ENCODE data around the gene SH3BP4.

Gene SH3BP4

GRCh38 chr2:234919711-234920110 is 32.1 kb upstream of the SH3BP4 start:
- H3K9me3 ChIP-seq (ENCODE audit: control insufficient read depth, low read length) = no peaks in the 10 kb centered on the region
- no peaks in the 10 kb centered on the region for H3K36me3 ChIP-seq (ENCODE audit: control insufficient read depth, insufficient read depth, low read length)
- H3K4me3 ChIP-seq (ENCODE audit: extremely low read depth, insufficient read depth, low read length, poor library complexity, severe bottlenecking) = no peak overlapping the region
- 100% methylated on average over 2 to 3 of the region's 3 CpGs for WGBS, 2 experiments (ENCODE audit: insufficient coverage in 2 of 2)
- H3K4me1 ChIP-seq (ENCODE audit: control insufficient read depth, insufficient read depth, low read length, poor library complexity, severe bottlenecking) = peaks cover 9% of the 10 kb centered on the region
- no peak overlapping the region for H3K27ac ChIP-seq (ENCODE audit: low read depth, low read length, severe bottlenecking)

- H3K27ac ChIP-seq (ENCODE audit: low read depth, low read length, severe bottlenecking) = no peak overlapping the region
- WGBS, 2 experiments (ENCODE audit: insufficient coverage in 2 of 2) = no CpG with 5 or more reads among the region's 2 CpGs
- no peaks in the 10 kb centered on the region for H3K9me3 ChIP-seq (ENCODE audit: control insufficient read depth, low read length)
- H3K36me3 ChIP-seq (ENCODE audit: control insufficient read depth, insufficient read depth, low read length) = no peaks in the 10 kb centered on the region
- H3K4me3 ChIP-seq (ENCODE audit: extremely low read depth, insufficient read depth, low read length, poor library complexity, severe bottlenecking) = no peak overlapping the region
- H3K4me1 ChIP-seq (ENCODE audit: control insufficient read depth, insufficient read depth, low read length, poor library complexity, severe bottlenecking) = peaks cover 9% of the 10 kb centered on the region
Measured at GRCh38 chr2:234920836-234921235, 31.0 kb upstream of the SH3BP4 start.

GRCh38 chr2:234929002-234929401 is 22.8 kb upstream of the SH3BP4 start:
- no peak overlapping the region for H3K4me3 ChIP-seq (ENCODE audit: extremely low read depth, insufficient read depth, low read length, poor library complexity, severe bottlenecking)
- H3K9me3 ChIP-seq (ENCODE audit: control insufficient read depth, low read length) = no peaks in the 10 kb centered on the region
- no peaks in the 10 kb centered on the region for H3K36me3 ChIP-seq (ENCODE audit: control insufficient read depth, insufficient read depth, low read length)
- WGBS, 2 experiments (ENCODE audit: insufficient coverage in 2 of 2) = 92 to 94% methylated on average over 10 to 11 of the region's 11 CpGs
- peaks cover 5% of the 10 kb centered on the region for H3K4me1 ChIP-seq (ENCODE audit: control insufficient read depth, insufficient read depth, low read length, poor library complexity, severe bottlenecking)
- H3K27ac ChIP-seq (ENCODE audit: low read depth, low read length, severe bottlenecking) = no peak overlapping the region

DNA sequence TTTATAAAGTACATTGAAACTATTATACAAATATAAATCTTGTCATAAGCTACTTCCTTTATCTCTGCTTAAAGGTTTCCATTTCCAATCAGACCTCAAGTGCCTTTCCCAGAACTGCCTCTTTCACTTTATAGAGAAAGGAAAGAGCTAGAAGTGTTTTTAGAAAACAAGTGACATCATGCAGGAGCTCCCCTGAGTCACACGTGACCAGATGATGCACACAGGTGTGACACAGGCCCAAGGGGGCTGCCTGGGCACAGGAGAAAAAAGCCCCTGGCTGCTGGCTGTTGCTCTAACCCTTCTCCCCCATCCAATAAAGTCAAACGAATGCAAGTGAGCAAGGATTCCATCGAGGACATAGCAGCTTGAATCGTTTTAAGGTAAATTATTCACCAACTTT is 21.4 kb upstream of the SH3BP4 start:
- H3K4me3 ChIP-seq (ENCODE audit: extremely low read depth, insufficient read depth, low read length, poor library complexity, severe bottlenecking) = no peak overlapping the region
- WGBS, 2 experiments (ENCODE audit: insufficient coverage in 2 of 2) = 85 to 86% methylated on average over 4 of the region's 4 CpGs
- H3K9me3 ChIP-seq (ENCODE audit: control insufficient read depth, low read length) = no peaks in the 10 kb centered on the region
- H3K4me1 ChIP-seq (ENCODE audit: control insufficient read depth, insufficient read depth, low read length, poor library complexity, severe bottlenecking) = peaks cover 5% of the 10 kb centered on the region
- H3K36me3 ChIP-seq (ENCODE audit: control insufficient read depth, insufficient read depth, low read length) = no peaks in the 10 kb centered on the region
- no peak overlapping the region for H3K27ac ChIP-seq (ENCODE audit: low read depth, low read length, severe bottlenecking)

GRCh38 chr2:234931371-234931770 is 20.4 kb upstream of the SH3BP4 start:
- no peaks in the 10 kb centered on the region for H3K36me3 ChIP-seq (ENCODE audit: control insufficient read depth, insufficient read depth, low read length)
- H3K9me3 ChIP-seq (ENCODE audit: control insufficient read depth, low read length) = no peaks in the 10 kb centered on the region
- H3K4me1 ChIP-seq (ENCODE audit: control insufficient read depth, insufficient read depth, low read length, poor library complexity, severe bottlenecking) = peaks cover 5% of the 10 kb centered on the region
- H3K4me3 ChIP-seq (ENCODE audit: extremely low read depth, insufficient read depth, low read length, poor library complexity, severe bottlenecking) = no peak overlapping the region
- WGBS, 2 experiments (ENCODE audit: insufficient coverage in 2 of 2) = 90 to 100% methylated on average over 1 of the region's 2 CpGs
- H3K27ac ChIP-seq (ENCODE audit: low read depth, low read length, severe bottlenecking) = no peak overlapping the region

DNA sequence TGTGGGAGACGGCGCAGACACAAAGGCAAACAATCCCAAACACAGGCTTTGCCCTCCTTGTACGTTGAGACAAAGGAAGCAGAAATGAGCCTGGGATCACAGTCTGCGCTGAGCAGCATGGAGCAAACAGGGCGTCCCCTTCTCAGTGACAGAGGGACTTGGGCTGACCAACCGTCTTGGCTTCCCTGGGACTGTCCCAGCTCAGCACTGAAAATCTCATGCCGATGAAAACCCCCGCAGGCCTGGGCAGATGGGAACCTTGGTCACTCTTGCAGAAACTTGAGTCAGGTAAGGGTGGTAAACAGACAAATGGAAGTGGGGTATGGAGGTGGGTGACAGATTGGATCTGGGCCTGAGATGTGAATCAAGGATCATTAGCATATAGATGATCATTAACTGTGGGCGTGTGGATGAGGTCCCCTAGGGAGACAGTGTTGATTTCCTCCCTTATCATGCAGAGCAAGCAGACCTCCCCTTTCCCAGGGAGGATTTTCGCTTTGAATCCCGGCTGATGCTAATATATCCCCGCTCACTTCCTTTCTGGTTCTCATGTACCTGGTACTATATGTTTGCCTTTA is 19.1 kb upstream of the SH3BP4 start:
- H3K27ac ChIP-seq (ENCODE audit: low read depth, low read length, severe bottlenecking) = peak overlapping the region; percentile 41

GRCh38 chr2:234935311-234935710 is 16.5 kb upstream of the SH3BP4 start:
- no peaks in the 10 kb centered on the region for H3K9me3 ChIP-seq (ENCODE audit: control insufficient read depth, low read length)
- no peak overlapping the region for H3K4me3 ChIP-seq (ENCODE audit: extremely low read depth, insufficient read depth, low read length, poor library complexity, severe bottlenecking)
- H3K27ac ChIP-seq (ENCODE audit: low read depth, low read length, severe bottlenecking) = no peak overlapping the region
- 83 to 86% methylated on average over 2 to 5 of the region's 5 CpGs for WGBS, 2 experiments (ENCODE audit: insufficient coverage in 2 of 2)
- H3K36me3 ChIP-seq (ENCODE audit: control insufficient read depth, insufficient read depth, low read length) = no peaks in the 10 kb centered on the region
- H3K4me1 ChIP-seq (ENCODE audit: control insufficient read depth, insufficient read depth, low read length, poor library complexity, severe bottlenecking) = peaks cover 10% of the 10 kb centered on the region

More for the DNA sequence above, 19.1 kb upstream of the SH3BP4 start:
- Histone ChIP-seq H3K9me3 (ENCODE audit: control insufficient read depth, low read length) (no peaks in the 10 kb centered on the region), H3K36me3 (ENCODE audit: control insufficient read depth, insufficient read depth, low read length) (no peaks in the 10 kb centered on the region), H3K4me3 (ENCODE audit: extremely low read depth, insufficient read depth, low read length, poor library complexity, severe bottlenecking) (no peak overlapping the region), H3K4me1 (ENCODE audit: control insufficient read depth, insufficient read depth, low read length, poor library complexity, severe bottlenecking) (peaks cover 5% of the 10 kb centered on the region)
- WGBS, 2 experiments (ENCODE audit: insufficient coverage in 2 of 2) = 32 to 51% methylated on average over 7 to 9 of the region's 12 CpGs

DNA sequence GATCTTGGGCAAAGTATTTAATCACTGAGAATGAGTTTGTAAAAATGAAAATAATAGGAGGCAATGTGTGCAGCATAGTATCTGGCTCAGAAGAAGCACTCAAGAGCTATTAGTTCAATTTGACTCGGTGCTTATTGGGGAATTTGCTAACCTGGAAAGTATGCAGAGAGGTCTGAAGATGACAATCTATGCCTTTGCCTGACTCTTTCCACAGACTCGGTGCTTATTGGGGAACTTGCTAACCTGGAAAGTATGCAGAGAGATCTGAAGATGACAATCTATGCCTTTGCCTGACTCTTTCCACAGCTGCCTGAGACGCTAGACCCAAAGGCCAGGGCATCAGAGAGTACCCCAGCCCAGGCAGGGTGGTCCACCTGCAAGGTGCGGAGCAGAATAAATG is 12.2 kb upstream of the SH3BP4 start:
- Histone ChIP-seq H3K4me1 (ENCODE audit: control insufficient read depth, insufficient read depth, low read length, poor library complexity, severe bottlenecking) (peaks cover 4% of the 10 kb centered on the region), H3K4me3 (ENCODE audit: extremely low read depth, insufficient read depth, low read length, poor library complexity, severe bottlenecking) (no peak overlapping the region), H3K27ac (ENCODE audit: low read depth, low read length, severe bottlenecking) (no peak overlapping the region), H3K9me3 (ENCODE audit: control insufficient read depth, low read length) (peaks cover 4% of the 10 kb centered on the region), H3K36me3 (ENCODE audit: control insufficient read depth, insufficient read depth, low read length) (no peaks in the 10 kb centered on the region)
- WGBS, 2 experiments (ENCODE audit: insufficient coverage in 2 of 2) = 80% methylated on average over 3 of the region's 4 CpGs

DNA sequence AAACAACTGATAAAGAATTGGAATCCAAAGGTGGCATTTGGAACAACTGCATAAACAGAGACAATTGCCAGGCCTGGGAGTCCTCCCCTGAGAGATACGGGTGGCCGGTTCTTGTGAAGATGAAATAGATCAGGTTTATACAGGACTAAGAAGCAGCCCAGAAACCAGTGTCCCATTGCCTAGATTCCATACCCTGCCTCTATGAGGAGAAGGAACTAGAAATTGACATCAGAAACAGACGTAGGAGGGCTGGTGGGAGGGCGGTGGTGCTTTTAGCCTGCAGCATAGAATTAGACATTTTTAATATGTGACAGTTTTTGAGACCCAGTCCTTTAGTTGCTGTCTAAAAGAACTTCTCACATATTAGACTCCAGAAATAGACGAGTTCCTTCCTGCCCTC is 11.8 kb upstream of the SH3BP4 start:
- H3K27ac ChIP-seq (ENCODE audit: low read depth, low read length, severe bottlenecking) = no peak overlapping the region
- peaks cover 4% of the 10 kb centered on the region for H3K9me3 ChIP-seq (ENCODE audit: control insufficient read depth, low read length)
- H3K4me1 ChIP-seq (ENCODE audit: control insufficient read depth, insufficient read depth, low read length, poor library complexity, severe bottlenecking) = peaks cover 4% of the 10 kb centered on the region
- 89 to 96% methylated on average over 3 of the region's 5 CpGs for WGBS, 2 experiments (ENCODE audit: insufficient coverage in 2 of 2)
- H3K4me3 ChIP-seq (ENCODE audit: extremely low read depth, insufficient read depth, low read length, poor library complexity, severe bottlenecking) = no peak overlapping the region
- H3K36me3 ChIP-seq (ENCODE audit: control insufficient read depth, insufficient read depth, low read length) = no peaks in the 10 kb centered on the region

DNA sequence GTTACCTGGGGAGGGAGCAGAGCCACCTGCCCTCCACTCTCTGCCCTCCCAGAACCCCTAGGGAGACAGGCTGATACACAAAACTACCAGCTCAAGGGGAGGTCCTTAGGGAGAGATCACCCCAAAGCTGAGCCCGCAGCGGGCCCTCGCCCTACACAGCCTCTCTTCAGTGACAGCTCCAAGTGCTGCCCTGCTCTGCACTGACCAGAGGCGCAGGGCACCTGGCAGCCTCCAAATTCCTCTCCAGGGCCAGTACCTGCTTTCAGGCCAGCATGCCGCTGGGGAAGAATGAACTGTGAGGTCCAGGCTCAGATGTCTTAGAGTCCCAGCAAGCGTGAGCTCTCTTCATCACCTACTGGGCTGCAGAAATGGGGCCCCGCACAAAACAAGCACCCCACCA is 11.3 kb upstream of the SH3BP4 start:
- peaks cover 4% of the 10 kb centered on the region for H3K9me3 ChIP-seq (ENCODE audit: control insufficient read depth, low read length)
- H3K36me3 ChIP-seq (ENCODE audit: control insufficient read depth, insufficient read depth, low read length) = no peaks in the 10 kb centered on the region
- no peak overlapping the region for H3K4me3 ChIP-seq (ENCODE audit: extremely low read depth, insufficient read depth, low read length, poor library complexity, severe bottlenecking)
- WGBS, 2 experiments (ENCODE audit: insufficient coverage in 2 of 2) = 69 to 78% methylated on average over 5 to 7 of the region's 7 CpGs
- peaks cover 4% of the 10 kb centered on the region for H3K4me1 ChIP-seq (ENCODE audit: control insufficient read depth, insufficient read depth, low read length, poor library complexity, severe bottlenecking)
- no peak overlapping the region for H3K27ac ChIP-seq (ENCODE audit: low read depth, low read length, severe bottlenecking)

DNA sequence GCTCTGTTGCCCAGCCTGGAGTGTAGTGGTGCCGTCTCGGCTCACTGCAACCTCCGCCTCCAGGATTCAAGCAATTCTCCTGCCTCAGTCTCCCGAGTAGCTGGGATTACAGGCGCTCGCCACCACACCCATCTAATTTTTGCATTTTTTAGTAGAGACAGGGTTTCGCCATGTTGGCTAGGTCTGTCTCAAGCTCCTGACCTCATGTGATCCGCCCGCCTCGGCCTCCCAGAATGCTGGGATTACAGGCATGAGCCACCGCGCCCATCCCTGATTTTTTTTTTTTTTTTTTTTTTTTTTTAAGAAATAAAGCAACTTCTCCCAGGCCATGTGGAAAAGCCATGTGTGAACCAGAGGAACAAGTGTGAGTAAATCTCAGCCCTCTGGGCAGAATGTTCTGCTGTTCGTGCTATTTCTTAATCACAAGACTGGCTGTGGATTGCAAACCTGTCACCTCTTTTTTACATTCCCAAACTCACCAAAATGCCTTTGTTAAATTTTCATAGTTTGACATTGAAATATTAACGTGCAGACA is 6.4 kb upstream of the SH3BP4 start:
- Histone ChIP-seq H3K4me3 (ENCODE audit: extremely low read depth, insufficient read depth, low read length, poor library complexity, severe bottlenecking) (no peak overlapping the region), H3K27ac (ENCODE audit: low read depth, low read length, severe bottlenecking) (no peak overlapping the region), H3K36me3 (ENCODE audit: control insufficient read depth, insufficient read depth, low read length) (no peaks in the 10 kb centered on the region), H3K4me1 (ENCODE audit: control insufficient read depth, insufficient read depth, low read length, poor library complexity, severe bottlenecking) (peaks cover 12% of the 10 kb centered on the region), H3K9me3 (ENCODE audit: control insufficient read depth, low read length) (peaks cover 4% of the 10 kb centered on the region)
- 77 to 94% methylated on average over 5 to 6 of the region's 14 CpGs for WGBS, 2 experiments (ENCODE audit: insufficient coverage in 2 of 2)
